HepG2 (cell line): ENCODE results near the gene LTB4R2. TPM values are rescaled to one million over a fixed set of nuclear protein-coding genes. Genes with fewer than 3 reads are reported as not detected.

Experiments used
- AHDC1 ChIP-seq: sonication (generic); formaldehyde crosslinking; IDR thresholded peaks from 2 replicates; pipeline ENCODE4 v1.5.1; 2020; ENCODE audit warnings: mild to moderate bottlenecking, missing genetic modification reagents, borderline replicate concordance
- LCORL ChIP-seq, 2 experiments: fragments of 450-650 bp in 1 of 2; sonication (generic) in 1 of 2; formaldehyde crosslinking in 1 of 2; IDR thresholded peaks; 2 replicates each; pipeline versions ENCODE4 v1.5.0 to v1.6.1; 2017 to 2020; ENCODE audit warnings: antibody characterized with exemption in 1 of 2, missing genetic modification reagents in 1 of 2
- MBNL3 ChIP-seq: fragments of 250-450 bp; sonication (Bioruptor Pico); conservative IDR thresholded peaks from 2 replicates; pipeline ENCODE4 v1.8.0; 2022; ENCODE audit warnings: mild to moderate bottlenecking, inconsistent platforms
- MXD3 ChIP-seq: IDR thresholded peaks from 2 replicates; pipeline ENCODE4 v1.6.1; 2016; ENCODE audit warnings: mild to moderate bottlenecking, missing biosample characterization, missing genetic modification reagents
- NR3C1 ChIP-seq: sonication (generic); formaldehyde crosslinking; IDR thresholded peaks from 2 replicates; pipeline ENCODE4 v1.4.0; 2020; ENCODE audit warnings: missing genetic modification reagents
- PPARG ChIP-seq: conservative IDR thresholded peaks from 2 replicates; pipeline ENCODE4 v1.6.1; 2016; ENCODE audit warnings: missing biosample characterization, missing genetic modification reagents
- RARA ChIP-seq: IDR thresholded peaks from 2 replicates; pipeline ENCODE4 v1.6.1; 2016; ENCODE audit warnings: missing genetic modification reagents, missing compliant biosample characterization
- SNAPC5 ChIP-seq: sonication (generic); formaldehyde crosslinking; IDR thresholded peaks from 2 replicates; pipeline ENCODE4 v1.8.1; 2023; ENCODE audit warnings: mild to moderate bottlenecking, missing genetic modification reagents, borderline replicate concordance
- SSRP1 ChIP-seq: IDR thresholded peaks from 2 replicates; pipeline ENCODE4 v1.6.1; 2016; ENCODE audit warnings: control low read depth
- TARDBP ChIP-seq: sonication (generic); formaldehyde crosslinking; IDR thresholded peaks from 2 replicates; pipeline ENCODE4 v1.8.0; 2022; ENCODE audit warnings: mild to moderate bottlenecking, missing genetic modification reagents
- TFDP1 ChIP-seq: IDR thresholded peaks from 2 replicates; pipeline ENCODE4 v1.6.1; 2016; ENCODE audit warnings: missing compliant biosample characterization, missing genetic modification reagents, borderline replicate concordance
- TOPORS ChIP-seq: sonication (generic); formaldehyde crosslinking; IDR thresholded peaks from 2 replicates; pipeline ENCODE4 v1.8.0; 2023; ENCODE audit warnings: mild to moderate bottlenecking, missing genetic modification reagents
- ZBTB21 ChIP-seq: sonication (generic); formaldehyde crosslinking; IDR thresholded peaks from 2 replicates; pipeline ENCODE4 v1.4.0; 2020; ENCODE audit warnings: missing genetic modification reagents
- ZNF18 ChIP-seq: sonication (generic); formaldehyde crosslinking; IDR thresholded peaks from 2 replicates; pipeline ENCODE4 v1.8.0; 2022; ENCODE audit warnings: mild to moderate bottlenecking, missing genetic modification reagents; ENCODE audit not compliant: insufficient replicate concordance
- ZNF230 ChIP-seq: sonication (generic); formaldehyde crosslinking; IDR thresholded peaks from 2 replicates; pipeline ENCODE4 v1.4.0; 2020; ENCODE audit warnings: mild to moderate bottlenecking, missing genetic modification reagents
- ZNF235 ChIP-seq: sonication (generic); formaldehyde crosslinking; IDR thresholded peaks from 2 replicates; pipeline ENCODE4 v1.8.1; 2023; ENCODE audit warnings: mild to moderate bottlenecking, missing genetic modification reagents, borderline replicate concordance
- ZNF3 ChIP-seq: IDR thresholded peaks from 2 replicates; pipeline ENCODE4 v1.7.0; 2017; ENCODE audit warnings: inconsistent platforms
- ZNF317 ChIP-seq: sonication (generic); formaldehyde crosslinking; IDR thresholded peaks from 2 replicates; pipeline ENCODE4 v1.5.0; 2020; ENCODE audit warnings: mild to moderate bottlenecking, missing genetic modification reagents
- ZNF572 ChIP-seq: sonication (generic); formaldehyde crosslinking; IDR thresholded peaks from 2 replicates; pipeline ENCODE4 v1.5.1; 2020; ENCODE audit warnings: mild to moderate bottlenecking, missing genetic modification reagents
- ZNF615 ChIP-seq: sonication (generic); formaldehyde crosslinking; IDR thresholded peaks from 2 replicates; pipeline ENCODE4 v1.5.0; 2020; ENCODE audit warnings: mild to moderate bottlenecking, missing genetic modification reagents, borderline replicate concordance
- ZNF724P ChIP-seq: sonication (generic); formaldehyde crosslinking; IDR thresholded peaks from 2 replicates; pipeline ENCODE4 v1.8.0; 2022; ENCODE audit warnings: missing genetic modification reagents, borderline replicate concordance
- polyA plus RNA-seq, 8 experiments: library from polyadenylated mRNA; depleted of rRNA in 3 of 8; stranded (reverse) in 7 of 8; unstranded in 1 of 8; fragments of >200 nt; fragmentation: Illumina TruSeq in 4 of 8; extraction: Trizol in 4 of 8; gene quantifications; 2 replicates each; pipeline versions ENCODE4 v1.2.1 to v1.2.3, GENCODE V29; 2011 to 2016; ENCODE audit warnings: low read depth in 4 of 8, missing spikeins in 1 of 8, mixed read lengths in 1 of 8; ENCODE audit not compliant: insufficient read depth in 1 of 8
- total RNA-seq, 5 experiments: library from RNA; depleted of rRNA; stranded (reverse); fragments of >200 nt; fragmentation: Illumina TruSeq; extraction: Trizol; gene quantifications; 2 replicates each; pipeline ENCODE4 v1.2.3, GENCODE V29; 2016; ENCODE audit warnings: low read depth in 1 of 5

LTB4R2 gene
- total and polyA plus RNA-seq, 2 of the 13 experiments (the other 11 are each of a cell fraction or from before 2014, with no cell fraction given) = 3.9 to 6.9 TPM

GRCh38 chr14:24271134-24271833, 38.7 kb upstream of the LTB4R2 start, which contains the start of gene RABGGTA (continued):
- TF ChIP-seq AHDC1 (CRISPR knock-in tag) (no peak), ZNF615 (CRISPR knock-in tag) (0 out of 2 replicates have a peak, but pooled peaks have one; percentile 59), MXD3 (CRISPR knock-in tag) (peak; percentile 99), SNAPC5 (peak; percentile 93; the same call in 1 of the 2 replicates), SSRP1 (CRISPR knock-in tag) (peak; percentile 57), TFDP1 (CRISPR knock-in tag) (peak; percentile 97; the same call in 1 of the 2 replicates), MBNL3 (CRISPR knock-in tag) (no peak), ZNF724P (CRISPR knock-in tag) (peak; percentile 96), ZBTB21 (peak; percentile 22; the same call in 1 of the 2 replicates), TARDBP (peak; percentile 100), RARA (CRISPR knock-in tag) (peak; percentile 60), NR3C1 (CRISPR knock-in tag) (peak; percentile 77; the same call in 1 of the 2 replicates), LCORL (IDR thresholded peaks at IDR 0.05) (no peak), LCORL (CRISPR knock-in tag; IDR thresholded peaks at IDR 0.05) (peak; percentile 99), PPARG (CRISPR knock-in tag) (peak; percentile 85), TOPORS (CRISPR knock-in tag) (peak; percentile 99), ZNF317 (CRISPR knock-in tag) (peak; percentile 95), ZNF3 (CRISPR knock-in tag) (no peak; the same call in 1 of the 2 replicates), ZNF18 (CRISPR knock-in tag) (peak; percentile 97), ZNF230 (CRISPR knock-in tag) (peak; percentile 94; the same call in 1 of the 2 replicates), ZNF572 (CRISPR knock-in tag) (peak; percentile 88; the same call in 1 of the 2 replicates), ZNF235 (CRISPR knock-in tag) (peak; percentile 100)
